ENCODE data around the gene RAMACL.

DNA sequence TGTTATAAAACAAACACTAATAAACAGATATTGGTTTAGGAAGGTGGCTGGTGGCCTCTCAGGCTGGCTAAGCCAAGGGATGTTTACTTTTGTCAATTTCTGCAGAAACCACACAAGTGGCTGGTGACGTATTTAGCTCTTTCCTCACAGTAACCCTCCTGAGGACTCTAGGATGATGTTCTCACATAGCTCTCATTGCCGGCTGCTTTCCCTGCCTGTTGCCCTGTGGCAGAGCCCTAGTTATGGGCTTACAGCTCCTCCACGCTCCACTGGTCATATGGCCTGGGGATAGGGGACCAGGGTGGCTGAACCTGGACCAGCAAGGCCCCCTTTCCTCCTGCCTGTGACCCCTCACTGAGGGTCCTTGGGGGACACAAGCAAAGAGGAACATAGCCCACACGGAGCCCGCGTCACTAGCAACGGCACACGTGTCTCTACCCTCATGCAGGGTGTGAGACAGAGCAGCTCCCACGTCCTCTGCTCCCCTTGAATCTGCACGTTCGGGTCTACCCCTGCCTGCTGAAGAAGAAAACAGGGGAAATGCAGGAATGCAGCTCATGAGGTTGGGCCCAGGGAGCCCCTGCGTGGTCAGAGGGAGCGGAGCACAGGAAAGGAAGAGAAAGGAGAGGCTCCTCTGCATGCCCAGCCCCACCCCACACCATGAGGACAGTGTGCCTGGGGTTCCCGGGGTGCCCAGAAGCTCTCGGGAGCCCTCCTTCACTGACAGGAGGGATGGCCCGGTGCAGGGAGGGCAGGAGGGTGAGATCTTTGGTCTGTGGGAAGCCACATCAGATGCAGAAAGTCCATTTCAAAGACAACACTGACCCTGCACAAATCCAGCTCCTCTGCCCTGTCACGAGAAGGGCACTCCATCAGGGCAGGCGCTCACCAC lies 13.9 kb downstream of the RAMACL start:
- no peak for TF ChIP-seq EZH2 (IDR thresholded peaks at IDR 0.05; ENCODE audit: borderline replicate concordance, low read length)
- TF ChIP-seq, protein P1, sequence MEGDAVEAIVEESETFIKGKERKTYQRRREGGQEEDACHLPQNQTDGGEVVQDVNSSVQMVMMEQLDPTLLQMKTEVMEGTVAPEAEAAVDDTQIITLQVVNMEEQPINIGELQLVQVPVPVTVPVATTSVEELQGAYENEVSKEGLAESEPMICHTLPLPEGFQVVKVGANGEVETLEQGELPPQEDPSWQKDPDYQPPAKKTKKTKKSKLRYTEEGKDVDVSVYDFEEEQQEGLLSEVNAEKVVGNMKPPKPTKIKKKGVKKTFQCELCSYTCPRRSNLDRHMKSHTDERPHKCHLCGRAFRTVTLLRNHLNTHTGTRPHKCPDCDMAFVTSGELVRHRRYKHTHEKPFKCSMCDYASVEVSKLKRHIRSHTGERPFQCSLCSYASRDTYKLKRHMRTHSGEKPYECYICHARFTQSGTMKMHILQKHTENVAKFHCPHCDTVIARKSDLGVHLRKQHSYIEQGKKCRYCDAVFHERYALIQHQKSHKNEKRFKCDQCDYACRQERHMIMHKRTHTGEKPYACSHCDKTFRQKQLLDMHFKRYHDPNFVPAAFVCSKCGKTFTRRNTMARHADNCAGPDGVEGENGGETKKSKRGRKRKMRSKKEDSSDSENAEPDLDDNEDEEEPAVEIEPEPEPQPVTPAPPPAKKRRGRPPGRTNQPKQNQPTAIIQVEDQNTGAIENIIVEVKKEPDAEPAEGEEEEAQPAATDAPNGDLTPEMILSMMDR (IDR thresholded peaks at IDR 0.05; ENCODE audit: low read length): no peak

Data from OCI-LY1 (cell line).